Progenitor cell of endocrine pancreas (in vitro differentiated cells): ENCODE data around the gene EMX1. TPM values are rescaled to one million over a fixed set of nuclear protein-coding genes. Genes with fewer than 3 reads are reported as not detected.

Source experiments
- DNase-seq: peaks from one replicate; pipeline ENCODE4 v3.0.0; 2021; ENCODE audit warnings: low spot score; ENCODE audit not compliant: unreplicated experiment
- H3K27ac Mint-ChIP-seq: 2 replicates; pipeline ENCODE4 v1.8.0; 2021; ENCODE audit warnings: mild to moderate bottlenecking, moderate library complexity, mixed read lengths
- H3K27me3 Mint-ChIP-seq: 2 replicates; pipeline ENCODE4 v1.8.0; 2021; ENCODE audit warnings: mixed read lengths
- H3K36me3 Mint-ChIP-seq: 2 replicates; pipeline ENCODE4 v1.8.0; 2022; ENCODE audit warnings: mixed read lengths; ENCODE audit not compliant: insufficient read depth
- H3K4me1 Mint-ChIP-seq: 2 replicates; pipeline ENCODE4 v1.8.0; 2021; ENCODE audit warnings: low read depth, mixed read lengths
- H3K4me3 Mint-ChIP-seq: 2 replicates; pipeline ENCODE4 v1.8.0; 2021; ENCODE audit warnings: low read depth, mild to moderate bottlenecking, moderate library complexity, mixed read lengths
- H3K9me3 Mint-ChIP-seq: 2 replicates; pipeline ENCODE4 v1.8.0; 2021; ENCODE audit warnings: low read depth, mixed read lengths
- CTCF ChIP-seq: fragments of 200-600 bp; sonication (generic); IDR thresholded peaks from one replicate; pipeline ENCODE4 v1.5.0; 2021; ENCODE audit warnings: antibody characterized with exemption, mild to moderate bottlenecking; ENCODE audit not compliant: unreplicated experiment
- total RNA-seq: library from RNA; stranded (reverse); gene quantifications from 2 replicates; pipeline ENCODE4 v1.2.1, GENCODE V29; 2021

EMX1 gene
- total RNA-seq, 1 donor from 2014 or later: 0.69 TPM

DNA sequence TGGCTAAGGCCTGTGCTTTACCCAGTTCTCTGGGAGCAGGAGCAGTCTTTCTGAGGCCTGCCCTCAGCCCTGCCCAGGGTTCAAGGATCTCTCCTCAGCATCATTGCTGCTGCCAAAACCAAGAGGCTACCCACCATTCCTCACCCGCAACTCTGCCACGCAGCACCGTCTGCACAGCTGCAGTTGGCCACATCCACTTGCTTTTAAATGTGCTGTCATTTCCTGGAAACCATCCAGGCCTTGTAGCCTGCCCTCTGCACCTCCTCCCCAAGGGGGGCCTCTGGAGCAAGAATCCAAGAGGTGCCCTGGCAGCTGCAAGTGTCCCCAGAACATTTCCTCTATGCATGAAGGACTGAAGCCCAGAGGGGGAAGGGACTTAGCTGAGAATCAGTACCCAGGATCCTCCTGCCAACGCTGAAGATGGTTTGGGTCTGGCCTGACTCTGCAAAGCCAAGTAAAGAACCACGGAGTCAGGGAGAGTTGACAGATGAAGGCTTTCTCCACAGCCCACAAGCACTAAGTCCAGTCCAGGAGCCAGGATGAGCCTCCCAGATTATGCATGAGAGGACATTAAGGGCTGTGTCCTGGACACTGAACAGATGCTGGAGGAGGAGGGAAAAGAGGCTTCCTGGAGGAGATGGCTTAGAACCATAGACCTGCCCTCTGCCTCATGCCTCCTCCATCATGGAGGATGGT lies 14.9 kb downstream of the EMX1 start:
- H3K4me3 Mint-ChIP-seq: no peak overlapping the region
- no peak overlapping the region for H3K27ac Mint-ChIP-seq
- H3K9me3 Mint-ChIP-seq: no peaks in the 10 kb centered on the region
- H3K36me3 Mint-ChIP-seq: no peaks in the 10 kb centered on the region
- DNase-seq: no peak
- H3K4me1 Mint-ChIP-seq: peaks cover 1% of the 10 kb centered on the region
- peaks cover 29% of the 10 kb centered on the region for H3K27me3 Mint-ChIP-seq
- TF ChIP-seq CTCF: no peak

DNA sequence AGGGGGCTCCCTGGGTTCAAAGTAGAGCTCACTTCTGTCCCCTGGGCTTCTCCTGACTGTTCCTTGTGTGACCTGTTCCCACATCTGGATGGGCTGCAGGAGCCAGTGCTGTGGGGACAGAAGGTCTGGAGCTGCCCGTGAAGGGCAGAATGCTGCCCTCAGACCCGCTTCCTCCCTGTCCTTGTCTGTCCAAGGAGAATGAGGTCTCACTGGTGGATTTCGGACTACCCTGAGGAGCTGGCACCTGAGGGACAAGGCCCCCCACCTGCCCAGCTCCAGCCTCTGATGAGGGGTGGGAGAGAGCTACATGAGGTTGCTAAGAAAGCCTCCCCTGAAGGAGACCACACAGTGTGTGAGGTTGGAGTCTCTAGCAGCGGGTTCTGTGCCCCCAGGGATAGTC lies 15.5 kb downstream of the EMX1 start:
- Mint-ChIP-seq H3K9me3 (no peaks in the 10 kb centered on the region), H3K36me3 (no peaks in the 10 kb centered on the region), H3K27ac (no peak overlapping the region), H3K4me1 (peaks cover 1% of the 10 kb centered on the region), H3K4me3 (no peak overlapping the region), H3K27me3 (peaks cover 31% of the 10 kb centered on the region)
- no peak for DNase-seq
- TF ChIP-seq CTCF: no peak

DNA sequence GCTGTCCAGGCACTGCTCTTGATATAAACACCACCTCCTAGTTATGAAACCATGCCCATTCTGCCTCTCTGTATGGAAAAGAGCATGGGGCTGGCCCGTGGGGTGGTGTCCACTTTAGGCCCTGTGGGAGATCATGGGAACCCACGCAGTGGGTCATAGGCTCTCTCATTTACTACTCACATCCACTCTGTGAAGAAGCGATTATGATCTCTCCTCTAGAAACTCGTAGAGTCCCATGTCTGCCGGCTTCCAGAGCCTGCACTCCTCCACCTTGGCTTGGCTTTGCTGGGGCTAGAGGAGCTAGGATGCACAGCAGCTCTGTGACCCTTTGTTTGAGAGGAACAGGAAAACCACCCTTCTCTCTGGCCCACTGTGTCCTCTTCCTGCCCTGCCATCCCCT lies 15.9 kb downstream of the EMX1 start:
- no peak for TF ChIP-seq CTCF
- no peaks in the 10 kb centered on the region for H3K9me3 Mint-ChIP-seq
- H3K4me3 Mint-ChIP-seq: no peak overlapping the region
- DNase-seq: no peak
- H3K36me3 Mint-ChIP-seq: no peaks in the 10 kb centered on the region
- H3K27me3 Mint-ChIP-seq: peaks cover 35% of the 10 kb centered on the region
- no peak overlapping the region for H3K27ac Mint-ChIP-seq
- H3K4me1 Mint-ChIP-seq: peaks cover 1% of the 10 kb centered on the region

- H3K27ac Mint-ChIP-seq: no peak overlapping the region
- H3K9me3 Mint-ChIP-seq: no peaks in the 10 kb centered on the region
- no peaks in the 10 kb centered on the region for H3K36me3 Mint-ChIP-seq
- DNase-seq: no peak
- peaks cover 1% of the 10 kb centered on the region for H3K4me1 Mint-ChIP-seq
- no peak for TF ChIP-seq CTCF
- H3K4me3 Mint-ChIP-seq: no peak overlapping the region
- H3K27me3 Mint-ChIP-seq: peaks cover 35% of the 10 kb centered on the region
These were observed 16.4 kb downstream of the EMX1 start for GRCh38 chr2:72933646-72934151.

DNA sequence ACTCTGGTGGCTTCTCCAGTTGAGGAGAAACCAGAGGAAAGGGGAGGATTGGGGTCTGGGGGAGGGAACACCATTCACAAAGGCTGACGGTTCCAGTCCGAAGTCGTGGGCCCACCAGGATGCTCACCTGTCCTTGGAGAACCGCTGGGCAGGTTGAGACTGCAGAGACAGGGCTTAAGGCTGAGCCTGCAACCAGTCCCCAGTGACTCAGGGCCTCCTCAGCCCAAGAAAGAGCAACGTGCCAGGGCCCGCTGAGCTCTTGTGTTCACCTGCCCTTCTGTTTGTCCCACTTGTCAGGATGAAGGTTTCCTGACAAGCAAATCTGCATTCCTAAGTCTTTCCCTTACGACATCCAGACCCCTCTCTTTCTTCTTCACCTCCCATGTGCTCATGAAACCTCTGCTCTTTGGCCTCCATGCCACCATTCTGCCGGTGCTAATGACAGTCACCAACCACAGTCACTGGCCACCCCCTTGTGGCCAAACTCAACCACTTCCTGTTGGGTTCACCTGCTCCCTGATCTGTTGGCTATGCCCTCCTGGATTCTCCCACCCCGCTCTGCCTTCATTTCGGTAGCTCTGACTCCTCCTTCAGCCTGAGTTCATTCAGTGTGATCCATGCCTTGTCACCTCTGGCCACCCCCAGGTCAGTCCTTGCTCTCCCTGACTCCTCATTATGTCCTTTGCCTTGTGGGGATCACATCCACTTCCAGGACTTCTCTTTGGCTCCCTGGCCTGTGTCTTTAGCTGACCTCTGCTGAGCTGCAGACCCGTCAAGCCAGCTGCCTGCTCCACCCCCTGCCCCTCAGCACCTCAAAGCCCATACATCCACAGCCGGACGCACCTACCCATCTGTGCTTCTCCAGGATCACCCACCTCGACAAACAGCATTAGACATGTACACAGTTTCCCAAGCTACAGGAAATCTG lies 17.6 kb downstream of the EMX1 start:
- Mint-ChIP-seq H3K36me3 (no peaks in the 10 kb centered on the region), H3K27ac (no peak overlapping the region), H3K4me3 (no peak overlapping the region), H3K9me3 (no peaks in the 10 kb centered on the region), H3K4me1 (peaks cover 1% of the 10 kb centered on the region), H3K27me3 (peaks cover 46% of the 10 kb centered on the region)
- DNase-seq: no peak
- peak; percentile 41 for TF ChIP-seq CTCF
